Measurements from ENCODE around the gene DNAH11.

GRCh38 chr7:21884496-21884895, 341.7 kb downstream of the DNAH11 start:
- TF ChIP-seq POLR2A (IDR thresholded peaks at IDR 0.05) (no peak), CTCF (IDR thresholded peaks at IDR 0.05) (no peak), EP300 (IDR thresholded peaks at IDR 0.05) (no peak), POLR2AphosphoS5 (IDR thresholded peaks at IDR 0.05) (no peak)

Data from upper lobe of left lung (tissue), 4 donors.